ENCODE measurements around the gene SWT1.
"Not testable (repeated sequence)": the region's sequence is repeated elsewhere in the genome, so short reads cannot be mapped to it uniquely, and the experiment has no call there.

Gene SWT1

DNA sequence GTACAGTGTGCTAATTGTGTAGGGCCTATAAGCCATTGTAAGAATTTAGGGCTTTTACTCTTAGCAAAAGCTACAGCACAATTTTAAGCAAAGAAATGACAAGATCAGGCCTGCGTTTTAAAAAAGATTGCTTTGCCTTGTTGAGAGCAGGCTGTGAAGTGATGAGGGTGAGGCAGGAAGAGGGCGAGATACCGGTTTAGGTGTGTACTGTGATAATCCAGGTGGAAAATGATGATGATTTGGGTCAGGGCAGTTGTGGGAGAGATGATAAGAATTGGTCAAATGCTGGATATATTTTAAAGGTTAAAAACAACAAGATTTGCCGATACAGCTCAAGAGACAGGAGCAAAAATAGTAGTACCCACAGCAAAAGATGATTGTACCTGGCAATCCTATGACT, 72.0 kb downstream of the SWT1 start:
- no peaks in the 10 kb centered on the region for H3K4me1 ChIP-seq (ENCODE audit: insufficient read depth, low read length, poor library complexity, severe bottlenecking)
- no peaks in the 10 kb centered on the region for H3K27me3 ChIP-seq (ENCODE audit: insufficient read depth, low read length, poor library complexity, severe bottlenecking)
- H3K79me2 ChIP-seq (ENCODE audit: insufficient read depth, low read length): no peaks in the 10 kb centered on the region
- H3K9me3 ChIP-seq (ENCODE audit: insufficient read depth, low read depth, low read length): peaks cover 5% of the 10 kb centered on the region; the same call in 1 of the 2 replicates
- no peaks in the 10 kb centered on the region for H3K36me3 ChIP-seq (ENCODE audit: insufficient read depth, low read length)
- TF ChIP-seq, protein P1, sequence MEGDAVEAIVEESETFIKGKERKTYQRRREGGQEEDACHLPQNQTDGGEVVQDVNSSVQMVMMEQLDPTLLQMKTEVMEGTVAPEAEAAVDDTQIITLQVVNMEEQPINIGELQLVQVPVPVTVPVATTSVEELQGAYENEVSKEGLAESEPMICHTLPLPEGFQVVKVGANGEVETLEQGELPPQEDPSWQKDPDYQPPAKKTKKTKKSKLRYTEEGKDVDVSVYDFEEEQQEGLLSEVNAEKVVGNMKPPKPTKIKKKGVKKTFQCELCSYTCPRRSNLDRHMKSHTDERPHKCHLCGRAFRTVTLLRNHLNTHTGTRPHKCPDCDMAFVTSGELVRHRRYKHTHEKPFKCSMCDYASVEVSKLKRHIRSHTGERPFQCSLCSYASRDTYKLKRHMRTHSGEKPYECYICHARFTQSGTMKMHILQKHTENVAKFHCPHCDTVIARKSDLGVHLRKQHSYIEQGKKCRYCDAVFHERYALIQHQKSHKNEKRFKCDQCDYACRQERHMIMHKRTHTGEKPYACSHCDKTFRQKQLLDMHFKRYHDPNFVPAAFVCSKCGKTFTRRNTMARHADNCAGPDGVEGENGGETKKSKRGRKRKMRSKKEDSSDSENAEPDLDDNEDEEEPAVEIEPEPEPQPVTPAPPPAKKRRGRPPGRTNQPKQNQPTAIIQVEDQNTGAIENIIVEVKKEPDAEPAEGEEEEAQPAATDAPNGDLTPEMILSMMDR (conservative IDR thresholded peaks at IDR 0.05; ENCODE audit: low read length): no peak
- no peak for TF ChIP-seq EZH2phosphoT487 (IDR thresholded peaks at IDR 0.05; ENCODE audit: borderline replicate concordance)
- H3K9me2 ChIP-seq (replicated peaks; ENCODE audit: low read depth, low read length): no peaks in the 10 kb centered on the region
- no peak overlapping the region for H2AFZ ChIP-seq (ENCODE audit: low read length)
- no peaks in the 10 kb centered on the region for H4K20me1 ChIP-seq (ENCODE audit: insufficient read depth, low read length, poor library complexity, severe bottlenecking)
- no peak overlapping the region for H3K4me2 ChIP-seq (ENCODE audit: low read depth, low read length, poor library complexity, severe bottlenecking)
- H3K4me3 ChIP-seq (ENCODE audit: low read length, poor library complexity, severe bottlenecking): no peak overlapping the region
- H3F3A ChIP-seq (ENCODE audit: low read depth): no peaks in the 10 kb centered on the region
- H3K9ac ChIP-seq (ENCODE audit: low read depth, low read length, poor library complexity, severe bottlenecking): no peak overlapping the region

DNA sequence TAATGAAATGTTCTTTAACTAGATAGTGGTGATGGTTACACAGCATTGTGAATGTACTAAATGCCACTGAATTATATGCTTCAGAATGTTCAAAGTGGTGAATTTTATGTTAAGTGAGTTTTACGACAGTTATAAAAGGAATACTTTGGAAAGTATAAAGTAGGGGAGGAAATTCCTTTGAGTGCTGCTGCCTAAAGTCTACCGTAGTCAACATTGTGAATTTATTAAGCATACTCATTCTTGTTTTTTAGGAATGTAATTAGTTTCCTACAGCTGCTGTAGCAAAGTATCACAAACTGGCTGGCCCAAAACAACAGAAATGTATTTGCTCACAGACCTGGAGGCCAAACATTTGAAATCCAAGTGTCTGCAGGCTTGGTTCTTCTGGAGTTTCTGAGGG, 73.0 kb downstream of the SWT1 start:
- no peaks in the 10 kb centered on the region for H3K9me2 ChIP-seq (replicated peaks; ENCODE audit: low read depth, low read length)
- H3K9me3 ChIP-seq (ENCODE audit: insufficient read depth, low read depth, low read length): no peaks in the 10 kb centered on the region
- no peak overlapping the region for H3K4me3 ChIP-seq (ENCODE audit: low read length, poor library complexity, severe bottlenecking)
- no peaks in the 10 kb centered on the region for H3K36me3 ChIP-seq (ENCODE audit: insufficient read depth, low read length)
- no peak overlapping the region for H3K4me2 ChIP-seq (ENCODE audit: low read depth, low read length, poor library complexity, severe bottlenecking)
- no peak overlapping the region for H2AFZ ChIP-seq (ENCODE audit: low read length)
- no peak overlapping the region for H3K9ac ChIP-seq (ENCODE audit: low read depth, low read length, poor library complexity, severe bottlenecking)
- no peaks in the 10 kb centered on the region for H3K27me3 ChIP-seq (ENCODE audit: insufficient read depth, low read length, poor library complexity, severe bottlenecking)
- no peaks in the 10 kb centered on the region for H3K79me2 ChIP-seq (ENCODE audit: insufficient read depth, low read length)
- no peaks in the 10 kb centered on the region for H4K20me1 ChIP-seq (ENCODE audit: insufficient read depth, low read length, poor library complexity, severe bottlenecking)
- no peaks in the 10 kb centered on the region for H3F3A ChIP-seq (ENCODE audit: low read depth)
- H3K4me1 ChIP-seq (ENCODE audit: insufficient read depth, low read length, poor library complexity, severe bottlenecking): no peaks in the 10 kb centered on the region
- TF ChIP-seq EZH2phosphoT487 (IDR thresholded peaks at IDR 0.05; ENCODE audit: borderline replicate concordance): no peak
- TF ChIP-seq, protein P1 (conservative IDR thresholded peaks at IDR 0.05; ENCODE audit: low read length): no peak

DNA sequence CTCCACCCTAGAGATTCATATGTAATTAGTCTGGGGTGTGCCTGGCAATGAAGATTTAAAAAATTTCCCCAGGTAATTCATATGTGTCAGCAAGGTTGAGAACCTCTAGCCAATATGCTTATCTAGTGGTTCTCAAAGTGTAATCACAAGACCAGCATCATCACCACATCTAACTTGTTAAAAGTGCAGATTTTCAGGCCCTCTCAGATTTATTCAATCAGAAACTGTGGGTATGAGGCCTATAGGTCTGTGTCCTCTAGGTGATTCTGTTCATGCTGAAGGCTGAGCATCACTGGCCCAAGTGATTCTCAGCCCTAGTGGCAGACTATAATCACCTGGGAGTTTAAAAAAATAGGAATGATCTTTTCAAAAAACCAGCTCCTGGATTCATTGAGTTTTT, 75.9 kb downstream of the SWT1 start:
- no peaks in the 10 kb centered on the region for H3K27me3 ChIP-seq (ENCODE audit: insufficient read depth, low read length, poor library complexity, severe bottlenecking)
- no peaks in the 10 kb centered on the region for H3F3A ChIP-seq (ENCODE audit: low read depth)
- H2AFZ ChIP-seq (ENCODE audit: low read length): no peak overlapping the region
- no peak overlapping the region for H3K4me3 ChIP-seq (ENCODE audit: low read length, poor library complexity, severe bottlenecking)
- TF ChIP-seq EZH2phosphoT487 (IDR thresholded peaks at IDR 0.05; ENCODE audit: borderline replicate concordance): no peak
- TF ChIP-seq, protein P1 (conservative IDR thresholded peaks at IDR 0.05; ENCODE audit: low read length): no peak
- H4K20me1 ChIP-seq (ENCODE audit: insufficient read depth, low read length, poor library complexity, severe bottlenecking): no peaks in the 10 kb centered on the region
- no peaks in the 10 kb centered on the region for H3K36me3 ChIP-seq (ENCODE audit: insufficient read depth, low read length)
- no peaks in the 10 kb centered on the region for H3K9me3 ChIP-seq (ENCODE audit: insufficient read depth, low read depth, low read length)
- no peaks in the 10 kb centered on the region for H3K4me1 ChIP-seq (ENCODE audit: insufficient read depth, low read length, poor library complexity, severe bottlenecking)
- H3K9me2 ChIP-seq (replicated peaks; ENCODE audit: low read depth, low read length): no peaks in the 10 kb centered on the region
- no peaks in the 10 kb centered on the region for H3K79me2 ChIP-seq (ENCODE audit: insufficient read depth, low read length)
- H3K4me2 ChIP-seq (ENCODE audit: low read depth, low read length, poor library complexity, severe bottlenecking): no peak overlapping the region
- no peak overlapping the region for H3K9ac ChIP-seq (ENCODE audit: low read depth, low read length, poor library complexity, severe bottlenecking)

DNA sequence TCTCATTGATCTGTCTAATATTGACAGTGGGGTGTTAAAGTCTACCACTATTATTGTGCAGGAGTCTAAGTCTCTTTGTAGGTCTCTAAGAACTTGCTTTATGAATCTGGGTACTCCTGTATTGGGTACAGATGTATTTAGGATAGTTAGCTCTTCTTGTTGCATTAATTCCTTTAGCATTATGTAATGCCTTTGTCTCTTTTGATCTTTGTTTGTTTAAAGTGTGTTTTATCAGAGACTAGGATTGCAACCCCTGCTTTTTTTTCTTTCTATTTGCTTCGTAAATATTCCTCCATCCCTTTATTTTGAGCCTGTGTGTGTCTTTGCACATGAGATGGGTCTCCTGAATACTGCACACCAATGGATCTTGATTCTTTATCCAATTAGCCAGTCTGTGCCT, 77.2 kb downstream of the SWT1 start:
- not testable (repeated sequence) for H3K4me2 ChIP-seq (ENCODE audit: low read depth, low read length, poor library complexity, severe bottlenecking); H3K4me3 ChIP-seq (ENCODE audit: low read length, poor library complexity, severe bottlenecking); H3K79me2 ChIP-seq (ENCODE audit: insufficient read depth, low read length); H3K27me3 ChIP-seq (ENCODE audit: insufficient read depth, low read length, poor library complexity, severe bottlenecking); H4K20me1 ChIP-seq (ENCODE audit: insufficient read depth, low read length, poor library complexity, severe bottlenecking); H3K9ac ChIP-seq (ENCODE audit: low read depth, low read length, poor library complexity, severe bottlenecking); H3K9me2 ChIP-seq (replicated peaks; ENCODE audit: low read depth, low read length); H3K36me3 ChIP-seq (ENCODE audit: insufficient read depth, low read length); H3K4me1 ChIP-seq (ENCODE audit: insufficient read depth, low read length, poor library complexity, severe bottlenecking); H3K9me3 ChIP-seq (ENCODE audit: insufficient read depth, low read depth, low read length); H2AFZ ChIP-seq (ENCODE audit: low read length); H3F3A ChIP-seq (ENCODE audit: low read depth)

DNA sequence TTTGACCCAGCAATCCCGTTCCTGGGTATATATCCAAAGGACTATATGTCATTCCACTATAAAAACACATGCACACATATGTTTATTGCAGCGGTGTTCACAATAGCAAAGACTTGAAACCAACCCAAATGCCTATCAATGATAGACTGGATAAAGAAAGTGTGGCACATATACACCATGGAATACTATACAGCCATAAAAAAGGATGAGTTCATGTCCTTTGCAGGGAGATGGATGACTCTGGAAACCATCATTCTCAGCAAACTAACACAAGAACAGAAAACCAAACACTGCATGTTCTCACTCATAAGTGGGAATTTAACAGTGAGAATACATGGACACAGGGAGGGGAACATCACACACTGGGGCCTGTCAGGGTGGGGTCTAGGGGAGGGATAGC, 80.2 kb downstream of the SWT1 start:
- not testable (repeated sequence) for H4K20me1 ChIP-seq (ENCODE audit: insufficient read depth, low read length, poor library complexity, severe bottlenecking); H3K27me3 ChIP-seq (ENCODE audit: insufficient read depth, low read length, poor library complexity, severe bottlenecking); H3K9ac ChIP-seq (ENCODE audit: low read depth, low read length, poor library complexity, severe bottlenecking); H3K9me2 ChIP-seq (replicated peaks; ENCODE audit: low read depth, low read length); H2AFZ ChIP-seq (ENCODE audit: low read length); H3K4me3 ChIP-seq (ENCODE audit: low read length, poor library complexity, severe bottlenecking); H3K4me1 ChIP-seq (ENCODE audit: insufficient read depth, low read length, poor library complexity, severe bottlenecking); H3F3A ChIP-seq (ENCODE audit: low read depth); H3K4me2 ChIP-seq (ENCODE audit: low read depth, low read length, poor library complexity, severe bottlenecking); H3K79me2 ChIP-seq (ENCODE audit: insufficient read depth, low read length); H3K9me3 ChIP-seq (ENCODE audit: insufficient read depth, low read depth, low read length); H3K36me3 ChIP-seq (ENCODE audit: insufficient read depth, low read length)

Data from Loucy (cell line).